Ovary (tissue), 3 donors: Measurements from ENCODE around the gene LPIN3.

Experiments used
- CTCF ChIP-seq, 3 donors: fragments of 450-650 bp in 2 of 3; fragments of 200-600 bp in 1 of 3; IDR thresholded peaks; one replicate each; pipeline versions ENCODE4 v1.5.1 to v1.8.0; 2016 to 2022; ENCODE audit warnings: antibody characterized with exemption in 3 of 3, mild to moderate bottlenecking in 1 of 3
- EP300 ChIP-seq: sonication (generic); formaldehyde crosslinking; IDR thresholded peaks from one replicate; pipeline ENCODE4 v1.6.1; 2017; ENCODE audit warnings: antibody characterized with exemption
- POLR2A ChIP-seq: fragments of 450-650 bp; IDR thresholded peaks from one replicate; pipeline ENCODE4 v1.6.1; 2017; ENCODE audit warnings: antibody characterized with exemption, mild to moderate bottlenecking, moderate library complexity
- donor health status: DM: no; HTN: no; CAD: no.

- TF ChIP-seq CTCF (IDR thresholded peaks at IDR 0.05) (no peak), EP300 (no peak), POLR2A (no peak)
Measured at GRCh38 chr20:41394081-41394480, 53.5 kb downstream of the LPIN3 start.
